Measurements from ENCODE around the gene GDPD4.

Gene GDPD4

DNA sequence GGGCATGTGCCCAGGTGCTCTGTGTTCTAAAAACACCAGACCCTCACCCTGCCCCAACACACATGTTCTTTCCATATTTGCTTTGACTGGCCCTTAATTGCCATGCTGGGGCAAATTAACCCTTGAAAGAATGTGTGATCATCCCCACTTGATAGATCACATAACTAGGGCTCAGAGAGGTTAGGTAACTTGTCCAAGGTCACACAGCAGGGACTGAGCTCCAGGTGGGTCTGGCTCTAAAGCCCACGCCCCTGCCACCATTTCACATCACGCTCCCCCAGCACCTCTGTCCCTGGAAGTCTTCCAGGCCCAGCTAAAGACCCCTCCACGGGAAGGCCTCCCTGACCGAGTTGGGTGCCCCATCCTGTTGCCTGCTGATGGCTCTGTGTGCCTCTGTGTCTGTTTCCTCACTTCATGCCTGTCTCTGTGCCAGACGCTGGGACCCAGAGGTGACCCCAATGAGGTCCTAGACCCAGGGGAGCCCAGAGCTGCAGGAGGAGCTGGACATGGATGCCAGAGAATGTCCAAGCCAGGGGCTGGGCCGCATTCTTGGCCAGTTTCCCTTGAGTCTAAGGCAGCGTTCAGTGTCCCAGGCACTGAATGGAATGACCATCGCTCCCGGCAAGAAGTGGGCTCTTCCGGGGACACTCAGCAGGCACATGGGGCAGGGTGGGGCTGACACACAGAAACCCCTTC is 93.7 kb downstream of the GDPD4 start:
- no peaks in the 10 kb centered on the region for H3K4me1 ChIP-seq
- H3K27me3 ChIP-seq: no peaks in the 10 kb centered on the region
- TF ChIP-seq, protein P1, sequence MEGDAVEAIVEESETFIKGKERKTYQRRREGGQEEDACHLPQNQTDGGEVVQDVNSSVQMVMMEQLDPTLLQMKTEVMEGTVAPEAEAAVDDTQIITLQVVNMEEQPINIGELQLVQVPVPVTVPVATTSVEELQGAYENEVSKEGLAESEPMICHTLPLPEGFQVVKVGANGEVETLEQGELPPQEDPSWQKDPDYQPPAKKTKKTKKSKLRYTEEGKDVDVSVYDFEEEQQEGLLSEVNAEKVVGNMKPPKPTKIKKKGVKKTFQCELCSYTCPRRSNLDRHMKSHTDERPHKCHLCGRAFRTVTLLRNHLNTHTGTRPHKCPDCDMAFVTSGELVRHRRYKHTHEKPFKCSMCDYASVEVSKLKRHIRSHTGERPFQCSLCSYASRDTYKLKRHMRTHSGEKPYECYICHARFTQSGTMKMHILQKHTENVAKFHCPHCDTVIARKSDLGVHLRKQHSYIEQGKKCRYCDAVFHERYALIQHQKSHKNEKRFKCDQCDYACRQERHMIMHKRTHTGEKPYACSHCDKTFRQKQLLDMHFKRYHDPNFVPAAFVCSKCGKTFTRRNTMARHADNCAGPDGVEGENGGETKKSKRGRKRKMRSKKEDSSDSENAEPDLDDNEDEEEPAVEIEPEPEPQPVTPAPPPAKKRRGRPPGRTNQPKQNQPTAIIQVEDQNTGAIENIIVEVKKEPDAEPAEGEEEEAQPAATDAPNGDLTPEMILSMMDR (IDR thresholded peaks at IDR 0.05; ENCODE audit: low read depth, low read length): no peak
- no peaks in the 10 kb centered on the region for H3K36me3 ChIP-seq
- DNase-seq: no peak
- no peaks in the 10 kb centered on the region for H3K9me3 ChIP-seq
- H3K4me3 ChIP-seq (ENCODE audit: low read depth, low read length): no peak overlapping the region

DNA sequence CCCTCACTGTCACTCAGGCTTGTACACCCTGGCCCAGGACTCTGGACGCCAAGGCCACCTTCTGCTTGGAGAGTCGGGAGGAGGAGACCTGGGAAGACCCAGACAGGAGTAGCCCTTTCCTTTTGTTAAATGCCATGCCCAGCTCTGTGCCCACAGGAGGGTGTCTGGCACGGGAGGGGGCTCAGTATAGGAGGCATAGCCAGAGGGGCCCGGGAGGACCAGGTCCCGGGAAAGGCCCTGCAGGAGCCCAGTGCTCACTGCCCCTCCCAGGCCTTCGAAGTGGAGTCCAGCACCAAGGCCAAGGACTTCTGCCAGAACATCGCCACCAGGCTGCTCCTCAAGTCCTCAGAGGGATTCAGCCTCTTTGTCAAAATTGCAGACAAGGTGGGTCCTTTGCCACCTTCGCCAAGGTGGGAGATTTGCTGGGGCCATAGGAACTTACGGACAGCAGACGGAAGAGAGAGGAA is 94.4 kb downstream of the GDPD4 start:
- Histone ChIP-seq H3K9me3 (no peaks in the 10 kb centered on the region), H3K27me3 (no peaks in the 10 kb centered on the region), H3K36me3 (no peaks in the 10 kb centered on the region), H3K4me1 (no peaks in the 10 kb centered on the region), H3K4me3 (ENCODE audit: low read depth, low read length) (no peak overlapping the region)
- DNase-seq: no peak
- TF ChIP-seq, protein P1 (IDR thresholded peaks at IDR 0.05; ENCODE audit: low read depth, low read length): no peak

DNA sequence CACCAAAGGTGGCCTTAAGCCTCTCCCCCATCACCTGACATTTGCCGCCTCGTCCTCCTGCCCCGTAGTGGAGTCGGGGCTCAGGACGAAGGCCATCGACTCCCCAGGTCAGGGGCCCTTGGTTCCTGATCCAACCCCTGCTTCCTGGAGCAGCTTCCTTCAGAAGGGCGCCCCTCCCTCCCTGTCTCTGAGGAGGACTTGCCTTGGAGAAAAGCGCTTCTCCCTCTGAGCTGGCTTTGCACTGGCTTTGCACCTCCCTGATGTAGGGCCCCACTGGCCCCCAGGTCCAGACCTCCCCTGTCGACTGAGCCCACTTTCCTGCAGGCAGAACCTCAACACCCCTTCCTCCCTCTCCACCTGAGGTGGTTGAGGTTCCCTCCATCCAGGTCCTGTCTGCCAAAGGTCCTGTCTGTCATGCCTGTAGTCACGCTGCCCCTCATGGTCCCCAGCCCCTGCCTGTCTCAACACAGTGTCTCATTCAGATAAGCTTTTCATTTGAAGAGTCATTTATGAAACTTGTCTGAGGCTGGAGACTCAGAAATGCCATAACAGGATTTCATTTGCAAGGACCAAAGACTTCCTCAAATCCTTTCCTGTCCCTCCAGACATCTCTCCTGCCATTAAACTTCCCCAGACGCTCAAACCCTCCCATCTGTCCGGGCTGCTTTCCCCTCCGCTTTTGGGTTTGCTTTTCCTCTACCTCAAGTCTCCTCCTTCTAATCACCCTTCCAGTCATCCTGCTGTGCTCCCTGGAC is 95.0 kb downstream of the GDPD4 start:
- Histone ChIP-seq H3K27me3 (no peaks in the 10 kb centered on the region), H3K9me3 (no peaks in the 10 kb centered on the region), H3K4me3 (ENCODE audit: low read depth, low read length) (no peak overlapping the region), H3K4me1 (no peaks in the 10 kb centered on the region), H3K36me3 (no peaks in the 10 kb centered on the region)
- no peak for DNase-seq
- TF ChIP-seq, protein P1 (IDR thresholded peaks at IDR 0.05; ENCODE audit: low read depth, low read length): no peak

DNA sequence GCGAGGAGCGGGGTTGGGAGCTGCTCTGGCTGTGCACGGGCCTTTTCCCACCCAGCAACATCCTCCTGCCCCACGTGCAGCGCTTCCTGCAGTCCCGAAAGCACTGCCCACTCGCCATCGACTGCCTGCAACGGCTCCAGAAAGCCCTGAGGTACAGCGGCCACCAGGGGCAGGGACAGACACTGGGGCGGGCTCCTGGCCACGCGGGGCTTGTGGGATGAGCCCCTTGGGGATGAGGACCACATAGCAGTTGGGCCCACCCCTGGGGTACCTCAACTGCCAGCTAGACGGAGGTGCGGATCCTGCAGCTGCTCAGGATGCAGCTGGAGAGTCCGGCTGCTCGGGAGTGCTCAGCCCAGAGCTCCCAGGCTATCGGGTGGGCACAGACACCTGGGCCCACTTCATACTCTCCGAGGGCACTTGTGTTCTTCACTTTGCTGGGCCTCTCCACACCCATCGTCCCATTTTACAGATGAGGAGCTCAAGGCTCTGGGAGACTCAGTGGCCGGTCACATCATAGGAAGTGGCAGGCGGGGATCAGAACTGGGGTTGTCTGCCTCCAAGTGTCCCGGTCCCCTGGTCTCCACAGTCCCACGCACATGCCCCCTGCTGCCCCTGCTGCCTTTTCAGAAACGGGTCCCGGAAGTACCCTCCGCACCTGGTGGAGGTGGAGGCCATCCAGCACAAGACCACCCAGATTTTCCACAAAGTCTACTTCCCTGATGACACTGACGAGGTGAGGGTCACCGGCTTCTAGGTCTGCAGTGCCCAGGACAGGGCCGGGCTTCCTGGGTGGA is 95.8 kb downstream of the GDPD4 start:
- DNase-seq: no peak
- Histone ChIP-seq H3K4me3 (ENCODE audit: low read depth, low read length) (no peak overlapping the region), H3K4me1 (no peaks in the 10 kb centered on the region), H3K36me3 (no peaks in the 10 kb centered on the region), H3K27me3 (no peaks in the 10 kb centered on the region), H3K9me3 (no peaks in the 10 kb centered on the region)
- TF ChIP-seq, protein P1 (IDR thresholded peaks at IDR 0.05; ENCODE audit: low read depth, low read length): no peak

DNA sequence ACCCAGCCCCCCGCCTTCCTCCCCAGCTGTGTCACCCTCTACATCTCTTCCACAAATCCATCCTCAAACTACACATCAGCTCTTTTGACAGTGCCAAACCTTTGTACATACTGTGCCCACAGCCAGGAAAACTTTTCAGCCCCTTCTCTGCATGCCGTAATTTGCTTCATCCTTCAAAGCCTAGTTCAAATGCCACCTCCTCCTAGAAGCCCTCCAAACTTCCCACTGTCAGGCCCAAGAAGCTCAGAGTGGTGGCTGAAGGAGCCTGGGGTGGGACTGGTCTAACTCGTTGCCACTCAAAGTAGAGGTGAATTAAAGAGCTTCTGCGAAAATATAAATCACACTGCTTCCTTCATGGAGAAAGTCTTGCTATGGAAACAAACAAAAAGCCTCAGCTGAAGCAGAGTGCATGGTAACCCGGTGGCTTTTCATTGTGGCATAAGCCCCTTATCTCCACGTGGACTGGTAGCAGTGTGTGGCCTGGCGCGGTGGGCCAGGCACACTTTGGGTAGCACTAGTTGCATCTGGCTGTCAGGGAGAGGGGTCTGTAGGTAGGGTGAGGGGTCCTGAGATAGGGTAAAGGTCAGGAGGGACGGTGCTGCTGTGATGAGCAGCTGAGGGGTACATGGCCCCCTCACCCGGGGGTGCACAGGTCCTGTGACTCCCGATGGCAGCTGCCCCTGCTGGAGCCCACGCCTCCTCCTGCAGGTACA is 96.6 kb downstream of the GDPD4 start:
- no peak for DNase-seq
- Histone ChIP-seq H3K4me3 (ENCODE audit: low read depth, low read length) (no peak overlapping the region), H3K9me3 (no peaks in the 10 kb centered on the region), H3K36me3 (no peaks in the 10 kb centered on the region), H3K4me1 (no peaks in the 10 kb centered on the region), H3K27me3 (no peaks in the 10 kb centered on the region)
- TF ChIP-seq, protein P1 (IDR thresholded peaks at IDR 0.05; ENCODE audit: low read depth, low read length): no peak
